HCT116 (cell line): ENCODE measurements around the gene KIAA1586. TPM values are rescaled to one million over a fixed set of nuclear protein-coding genes. Genes with fewer than 3 reads are reported as not detected.
A peak's percentile ranks its signal among the peaks of the same experiment; 100 is the strongest.

Experiments
- ATAC-seq: fragments of 200-7000 bp; cut with Tn5 transposase; 2 replicates; pipeline ENCODE4 v1.9.1; 2020; ENCODE audit warnings: mild to moderate bottlenecking, moderate library complexity
- BruUV-seq: library from RNA; stranded (reverse); fragments of 400-500 nt; replicated peaks from 2 replicates; lab custom pipeline; 2021; lab: Mats Ljungman, UMichigan
- CTCF ChIA-PET: fragments of 300-600 bp; sonication (Branson Sonifier 250); formaldehyde crosslinking; loops from one replicate; lab custom pipeline; 2021; ENCODE audit warnings: antibody characterized with exemption; lab: Charles Lee
- POLR2A ChIA-PET: fragments of 300-600, 350-600 bp; sonication (Branson Sonifier 250); formaldehyde crosslinking; loops from one replicate; lab custom pipeline; 2021; ENCODE audit warnings: antibody characterized with exemption; lab: Charles Lee
- RAD21 ChIA-PET, 2 experiments: fragments of 300-600 bp; sonication (Branson Sonifier 250); formaldehyde crosslinking; loops; one replicate each; lab custom pipeline; 2023; ENCODE audit warnings: low total read pairs in 2 of 2; ENCODE audit not compliant: uncharacterized antibody in 2 of 2, unreplicated experiment in 2 of 2, low non-redundant PET in 1 of 2; lab: Charles Lee
- DNase-seq: peaks from one replicate; pipeline ENCODE4 v3.0.0-alpha.2; 2010; ENCODE audit warnings: low read depth, low spot score
- H2AFZ ChIP-seq: fragments of 200-600 bp; shearing (Covaris generic), sonication (generic); 2 replicates; pipeline ENCODE4 v1.6.1; 2017; ENCODE audit warnings: low read depth, mixed run types, mixed read lengths, antibody characterized with exemption, low read length; ENCODE audit not compliant: poor library complexity, severe bottlenecking
- H3K27ac ChIP-seq: 2 replicates; pipeline ENCODE4 v1.5.1; 2012; ENCODE audit warnings: low read depth, low read length
- H3K27me3 ChIP-seq: fragments of 200-600 bp; sonication (generic); 2 replicates; pipeline ENCODE4 v1.6.1; 2016; ENCODE audit warnings: mixed run types, low read length, mixed read lengths; ENCODE audit not compliant: insufficient read depth
- H3K36me3 ChIP-seq, 2 experiments: fragments of 200-500 bp in 1 of 2; fragments of 200-600 bp in 1 of 2; sonication (Bioruptor generic) in 1 of 2; sonication (generic) in 1 of 2; 2 replicates each; pipeline versions ENCODE4 v1.5.1 to v1.6.1; 2014 to 2016; ENCODE audit warnings: low read length in 2 of 2, inconsistent platforms in 1 of 2, mixed read lengths in 1 of 2, mixed run types in 1 of 2; ENCODE audit not compliant: insufficient read depth in 2 of 2, control insufficient read depth in 1 of 2
- H3K4me1 ChIP-seq, 2 experiments: fragments of 200-600 bp in 1 of 2; sonication (generic) in 1 of 2; 2 replicates each; pipeline versions ENCODE4 v1.5.1 to v1.6.1; 2012 to 2017; ENCODE audit warnings: low read length in 2 of 2, inconsistent platforms in 1 of 2, mild to moderate bottlenecking in 1 of 2, mixed read lengths in 1 of 2, mixed run types in 1 of 2, moderate library complexity in 1 of 2; ENCODE audit not compliant: insufficient read depth in 2 of 2, control insufficient read depth in 1 of 2
- H3K4me2 ChIP-seq: fragments of 200-600 bp; sonication (generic); 2 replicates; pipeline ENCODE4 v1.6.1; 2017; ENCODE audit warnings: mixed run types, low read length, mixed read lengths
- H3K4me3 ChIP-seq, 2 experiments: fragments of 200-600 bp in 1 of 2; sonication (generic) in 1 of 2; replicated peaks in 1 of 2; 2 replicates each; pipeline ENCODE4 v1.5.1; 2011 to 2016; ENCODE audit warnings: low read length in 2 of 2, control low read depth in 1 of 2, low read depth in 1 of 2, mild to moderate bottlenecking in 1 of 2, mixed read lengths in 1 of 2, mixed run types in 1 of 2
- H3K79me2 ChIP-seq: fragments of 200-600 bp; sonication (generic); 2 replicates; pipeline ENCODE4 v1.6.1; 2017; ENCODE audit warnings: mild to moderate bottlenecking, mixed run types, low read length, moderate library complexity, mixed read lengths; ENCODE audit not compliant: insufficient read depth
- H3K9ac ChIP-seq: fragments of 200-600 bp; sonication (generic); 2 replicates; pipeline ENCODE4 v1.6.1; 2016; ENCODE audit warnings: low read length, mixed read lengths
- H3K9me2 ChIP-seq: fragments of 200-600 bp; sonication (generic), shearing (Covaris generic); 2 replicates; pipeline ENCODE4 v1.6.1; 2017; ENCODE audit warnings: mixed run types, mild to moderate bottlenecking, moderate library complexity; ENCODE audit not compliant: insufficient read depth
- H3K9me3 ChIP-seq, 2 experiments: fragments of 200-500 bp in 1 of 2; fragments of 200-600 bp in 1 of 2; sonication (Bioruptor generic) in 1 of 2; sonication (generic) in 1 of 2; 2 replicates each; pipeline ENCODE4 v1.6.1; 2014 to 2017; ENCODE audit warnings: low read length in 2 of 2, mixed read lengths in 2 of 2, inconsistent platforms in 1 of 2, low read depth in 1 of 2, mild to moderate bottlenecking in 1 of 2, mixed run types in 1 of 2, moderate library complexity in 1 of 2; ENCODE audit not compliant: control insufficient read depth in 1 of 2, insufficient read depth in 1 of 2
- H4K20me1 ChIP-seq: fragments of 200-600 bp; sonication (generic), shearing (Covaris generic); 2 replicates; pipeline ENCODE4 v1.6.1; 2017; ENCODE audit warnings: mixed run types, mild to moderate bottlenecking, moderate library complexity; ENCODE audit not compliant: insufficient read depth
- EGR1 ChIP-seq: IDR thresholded peaks from 2 replicates; pipeline ENCODE4 v1.6.1; 2012; ENCODE audit warnings: low read depth
- ELF1 ChIP-seq: IDR thresholded peaks from 2 replicates; pipeline ENCODE4 v1.6.1; 2012; ENCODE audit warnings: low read depth, borderline replicate concordance
- EZH2 ChIP-seq: fragments of 200-600 bp; sonication (generic); IDR thresholded peaks from 2 replicates; pipeline ENCODE4 v1.6.1; 2017; ENCODE audit warnings: antibody characterized with exemption, mixed run types
- FOSL1 ChIP-seq: IDR thresholded peaks from 2 replicates; pipeline ENCODE4 v1.6.1; 2012; ENCODE audit warnings: low read depth
- JUND ChIP-seq: IDR thresholded peaks from 2 replicates; pipeline ENCODE4 v1.6.1; 2012
- POLR2A ChIP-seq: IDR thresholded peaks from 2 replicates; pipeline ENCODE4 v1.7.0; 2011; ENCODE audit warnings: borderline replicate concordance; ENCODE audit not compliant: insufficient read depth, insufficient read length; ENCODE audit errors: extremely low read depth
- POLR2AphosphoS5 ChIP-seq: IDR thresholded peaks from 2 replicates; pipeline ENCODE4 v1.6.1; 2011; ENCODE audit warnings: mild to moderate bottlenecking, low read depth, low read length, moderate library complexity
- RAD21 ChIP-seq: IDR thresholded peaks from 2 replicates; pipeline ENCODE4 v1.6.1; 2012; ENCODE audit warnings: low read depth, mild to moderate bottlenecking
- SIN3A ChIP-seq: IDR thresholded peaks from 2 replicates; pipeline ENCODE4 v1.6.1; 2012; ENCODE audit warnings: low read depth
- SP1 ChIP-seq: IDR thresholded peaks from 2 replicates; pipeline ENCODE4 v1.6.1; 2012; ENCODE audit warnings: low read depth
- SRF ChIP-seq: IDR thresholded peaks from 2 replicates; pipeline ENCODE4 v1.6.1; 2012; ENCODE audit warnings: low read depth
- TCF7L2 ChIP-seq: IDR thresholded peaks from 2 replicates; pipeline ENCODE4 v1.7.0; 2011; ENCODE audit warnings: borderline replicate concordance, inconsistent platforms; ENCODE audit not compliant: insufficient read depth, insufficient read length; ENCODE audit errors: extremely low read depth
- YY1 ChIP-seq: IDR thresholded peaks from 2 replicates; pipeline ENCODE4 v1.6.1; 2011; ENCODE audit warnings: low read length, low read depth, moderate library complexity, mild to moderate bottlenecking; ENCODE audit not compliant: insufficient replicate concordance; ENCODE audit errors: extremely low read depth
- ZFX ChIP-seq: fragments of 450-650 bp; IDR thresholded peaks from 2 replicates; pipeline ENCODE4 v1.6.1; 2017
- ZNF274 ChIP-seq: fragments of 200-500 bp; sonication (Bioruptor generic); IDR thresholded peaks from 2 replicates; pipeline ENCODE4 v1.6.1; 2014; ENCODE audit warnings: mild to moderate bottlenecking, low read depth, low read length, inconsistent platforms
- intact Hi-C: fragments of 100-400 bp; cut with micrococcal nuclease; formaldehyde crosslinking; loops from 2 replicates; pipeline ENCODE4 v1.10.0; 2022
- total RNA-seq: library from RNA; stranded (reverse); gene quantifications from one replicate; pipeline ENCODE4 v1.2.1, GENCODE V29; 2021; ENCODE audit not compliant: unreplicated experiment
- TF ChIP-seq, protein P1 (sequence below): IDR thresholded peaks from 2 replicates; pipeline ENCODE4 v1.6.1; 2012
- TF ChIP-seq, protein P2 (sequence below): IDR thresholded peaks from 2 replicates; pipeline ENCODE4 v1.6.1; 2012
- TF ChIP-seq, protein P3 (sequence below), 3 experiments: fragments of 200-600 bp in 1 of 3; sonication (generic) in 1 of 3; IDR thresholded peaks in 2 of 3; conservative IDR thresholded peaks in 1 of 3; 2 replicates each; pipeline ENCODE4 v1.5.1; 2012 to 2017; ENCODE audit warnings: low read depth in 2 of 3, low read length in 2 of 3, antibody characterized with exemption in 1 of 3, borderline replicate concordance in 1 of 3, control low read depth in 1 of 3, mild to moderate bottlenecking in 1 of 3, mixed read lengths in 1 of 3, mixed run types in 1 of 3, moderate library complexity in 1 of 3; ENCODE audit not compliant: insufficient read depth in 1 of 3

The KIAA1586 gene
- total RNA-seq, 1 experiment from 2014 or later = 12.7 TPM

DNA sequence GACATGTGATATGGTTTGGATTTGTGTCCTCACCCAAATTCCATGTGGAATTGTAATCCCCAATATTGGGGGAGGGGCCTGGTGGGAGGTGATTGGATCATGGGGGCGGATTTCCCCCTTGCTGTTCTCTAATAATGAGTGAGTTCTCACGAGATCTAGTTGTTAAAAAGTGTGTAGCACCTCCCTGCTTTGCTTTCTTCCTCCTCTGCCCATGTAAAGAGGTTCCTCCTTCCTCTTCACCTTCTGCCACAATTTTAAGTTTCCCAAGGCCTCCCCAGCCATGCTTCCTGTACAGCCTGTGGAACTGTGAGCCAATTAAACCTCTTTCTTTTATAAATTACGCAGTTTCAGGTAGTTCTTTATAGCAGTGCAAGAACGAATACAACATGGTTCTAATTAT is 41.4 kb downstream of the KIAA1586 start:
- POLR2A ChIA-PET = interaction anchor here (0.6 kb wide), 1 partner anchor 1041 kb away, joined by 4 read pairs; no protein-coding TSS in a partner anchor
- Histone ChIP-seq H3K9ac (no peak overlapping the region), H3K4me2 (no peak overlapping the region), H2AFZ (no peak overlapping the region), H3K9me3 (no peaks in the 10 kb centered on the region), H3K4me3 (no peak overlapping the region), H3K27me3 (no peaks in the 10 kb centered on the region), H4K20me1 (no peaks in the 10 kb centered on the region), H3K4me1 (peaks cover 4 to 12% of the 10 kb centered on the region in 2 experiments; a peak in 3 of 4 replicates), H3K79me2 (peaks cover 17% of the 10 kb centered on the region), H3K27ac (no peak overlapping the region), H3K36me3 (no peaks in the 10 kb centered on the region; a peak in 2 of 4 replicates), H3K9me2 (no peaks in the 10 kb centered on the region)
- RAD21 ChIA-PET = no interaction called here
- no TSS peak for BruUV-seq
- TF ChIP-seq ZNF274 (no peak), SRF (no peak), POLR2AphosphoS5 (no peak), JUND (no peak), SIN3A (no peak), TCF7L2 (no peak), FOSL1 (no peak)
- CTCF ChIA-PET = no interaction called here
- DNase-seq (no peak), ATAC-seq (no peak)
- intact Hi-C loops = no loop called here

DNA sequence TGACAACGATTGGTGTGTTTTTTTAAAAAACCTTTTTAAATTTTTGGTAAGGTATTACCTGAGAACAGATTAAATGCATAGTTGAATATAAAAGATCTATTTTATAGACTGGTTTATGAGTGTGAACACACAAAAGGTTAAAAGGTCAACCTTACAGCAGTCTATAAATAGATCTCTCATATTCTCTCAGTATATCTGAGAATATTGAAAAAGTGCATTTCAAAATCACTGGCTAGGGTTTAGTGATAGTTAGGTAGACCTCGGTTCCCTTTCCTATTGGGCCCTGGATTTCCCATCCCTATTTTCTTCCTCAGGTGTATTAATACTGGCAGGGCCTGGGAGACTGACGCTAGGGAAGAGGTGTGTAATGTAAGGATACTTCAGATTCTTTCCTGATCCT is 42.8 kb downstream of the KIAA1586 start:
- intact Hi-C loops = no loop called here
- BruUV-seq = no TSS peak
- TF ChIP-seq, protein P1, sequence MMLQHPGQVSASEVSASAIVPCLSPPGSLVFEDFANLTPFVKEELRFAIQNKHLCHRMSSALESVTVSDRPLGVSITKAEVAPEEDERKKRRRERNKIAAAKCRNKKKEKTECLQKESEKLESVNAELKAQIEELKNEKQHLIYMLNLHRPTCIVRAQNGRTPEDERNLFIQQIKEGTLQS = no peak
- TF ChIP-seq, protein P2, sequence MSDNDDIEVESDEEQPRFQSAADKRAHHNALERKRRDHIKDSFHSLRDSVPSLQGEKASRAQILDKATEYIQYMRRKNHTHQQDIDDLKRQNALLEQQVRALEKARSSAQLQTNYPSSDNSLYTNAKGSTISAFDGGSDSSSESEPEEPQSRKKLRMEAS = no peak
- no peak for TF ChIP-seq ELF1
- TF ChIP-seq SIN3A = no peak
- no peak for TF ChIP-seq YY1
- TF ChIP-seq POLR2AphosphoS5 = no peak
- TF ChIP-seq EZH2 = no peak
- TF ChIP-seq POLR2A = no peak
- no peak for TF ChIP-seq EGR1
- TF ChIP-seq FOSL1 = no peak
- no peak for TF ChIP-seq ZFX
- no peak for TF ChIP-seq SRF
- no peak for TF ChIP-seq TCF7L2
- TF ChIP-seq SP1 = no peak
- TF ChIP-seq, protein P3, sequence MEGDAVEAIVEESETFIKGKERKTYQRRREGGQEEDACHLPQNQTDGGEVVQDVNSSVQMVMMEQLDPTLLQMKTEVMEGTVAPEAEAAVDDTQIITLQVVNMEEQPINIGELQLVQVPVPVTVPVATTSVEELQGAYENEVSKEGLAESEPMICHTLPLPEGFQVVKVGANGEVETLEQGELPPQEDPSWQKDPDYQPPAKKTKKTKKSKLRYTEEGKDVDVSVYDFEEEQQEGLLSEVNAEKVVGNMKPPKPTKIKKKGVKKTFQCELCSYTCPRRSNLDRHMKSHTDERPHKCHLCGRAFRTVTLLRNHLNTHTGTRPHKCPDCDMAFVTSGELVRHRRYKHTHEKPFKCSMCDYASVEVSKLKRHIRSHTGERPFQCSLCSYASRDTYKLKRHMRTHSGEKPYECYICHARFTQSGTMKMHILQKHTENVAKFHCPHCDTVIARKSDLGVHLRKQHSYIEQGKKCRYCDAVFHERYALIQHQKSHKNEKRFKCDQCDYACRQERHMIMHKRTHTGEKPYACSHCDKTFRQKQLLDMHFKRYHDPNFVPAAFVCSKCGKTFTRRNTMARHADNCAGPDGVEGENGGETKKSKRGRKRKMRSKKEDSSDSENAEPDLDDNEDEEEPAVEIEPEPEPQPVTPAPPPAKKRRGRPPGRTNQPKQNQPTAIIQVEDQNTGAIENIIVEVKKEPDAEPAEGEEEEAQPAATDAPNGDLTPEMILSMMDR (IDR thresholded peaks at IDR 0.05 in 2 of 3, conservative IDR thresholded peaks at IDR 0.05 in 1 of 3; ENCODE audit: borderline replicate concordance in 1 of 3, insufficient read depth in 1 of 3, low read depth in 2 of 3, low read length in 2 of 3) = no peak
- no peak for TF ChIP-seq RAD21

More for the DNA sequence above, 42.8 kb downstream of the KIAA1586 start:
- Histone ChIP-seq H3K9me3 (no peaks in the 10 kb centered on the region), H2AFZ (peak overlapping the region; percentile 59), H3K27me3 (no peaks in the 10 kb centered on the region), H3K9me2 (no peaks in the 10 kb centered on the region), H4K20me1 (no peaks in the 10 kb centered on the region), H3K4me1 (peaks cover 4 to 12% of the 10 kb centered on the region in 2 experiments; a peak in 3 of 4 replicates), H3K4me3 (peak overlapping the region; percentile 55 to 61), H3K9ac (peak overlapping the region; percentile 19), H3K4me2 (peak overlapping the region; percentile 57), H3K79me2 (peaks cover 30% of the 10 kb centered on the region), H3K27ac (no peak overlapping the region), H3K36me3 (no peaks in the 10 kb centered on the region; a peak in 2 of 4 replicates)
- ChIA-PET POLR2A (no interaction called here), RAD21 (no interaction called here), CTCF (interaction anchor here (0.7 kb wide), 1 partner anchor 186 kb away, joined by 3 read pairs; no protein-coding TSS in a partner anchor)
- ATAC-seq (no peak), DNase-seq (no peak)
